Effector CD8-positive, alpha-beta T cell (primary cell): ENCODE data around the gene ZNF512.
A peak's percentile ranks its signal among the peaks of the same experiment; 100 is the strongest.
"Not testable (repeated sequence)": the region's sequence is repeated elsewhere in the genome, so short reads cannot be mapped to it uniquely, and the experiment has no call there.

Source experiments
- DNase-seq: peaks from one replicate; lab custom pipeline; 2025; lab: John Stamatoyannopoulos, UW

ZNF512 gene

GRCh38 chr2:27582129-27582694, 630 bp upstream of the ZNF512 start:
- no peak for DNase-seq

DNA sequence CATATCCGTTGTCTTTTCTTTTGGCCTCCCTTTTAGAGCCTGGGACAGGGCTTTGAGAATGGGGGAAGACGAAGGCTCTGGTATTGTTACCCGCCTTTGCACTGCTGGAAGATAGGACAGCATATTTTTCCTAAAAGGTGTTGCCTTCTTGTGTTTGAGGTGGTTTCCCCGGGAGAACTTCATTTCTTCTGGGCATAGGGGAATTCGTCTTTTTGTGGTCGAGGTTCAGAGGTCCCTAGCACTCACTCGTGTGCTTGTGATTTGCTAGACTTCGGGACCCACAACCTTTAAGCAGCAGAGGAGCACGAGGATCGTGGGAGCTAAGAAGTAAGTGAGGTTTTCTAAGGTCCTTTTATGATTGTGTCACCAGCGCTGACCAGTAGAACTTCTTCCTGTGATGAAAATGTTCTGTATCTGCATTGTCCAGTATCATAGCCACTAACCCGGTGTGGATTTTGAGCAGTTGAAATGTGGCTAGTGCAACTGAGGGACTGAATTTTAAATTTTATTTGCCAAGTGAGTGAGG, 611 bp downstream of the ZNF512 start:
- DNase-seq, result no peak

DNA sequence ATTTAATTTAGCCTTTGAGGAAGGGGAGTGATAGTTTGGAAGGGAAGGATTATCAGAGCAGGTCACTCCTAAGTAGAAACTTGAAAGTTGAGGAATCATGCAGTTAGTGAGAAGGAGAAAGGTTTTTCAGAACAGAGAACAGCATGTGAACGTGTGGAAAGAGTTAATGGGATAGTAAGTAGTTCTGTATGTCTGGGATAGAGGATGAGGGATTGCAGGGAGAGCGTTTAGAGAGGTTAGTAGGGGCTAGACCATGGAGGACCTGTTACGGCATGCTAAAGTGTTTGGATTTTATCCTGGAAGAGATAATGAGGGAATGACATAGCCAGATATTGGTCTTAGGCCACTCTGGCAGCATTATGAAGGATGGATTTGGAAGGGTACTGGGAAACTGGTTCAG, 1.8 kb downstream of the ZNF512 start:
- no peak for DNase-seq

GRCh38 chr2:27587025-27587424, 4.2 kb downstream of the ZNF512 start:
- DNase-seq, result no peak

GRCh38 chr2:27588308-27588707, 5.5 kb downstream of the ZNF512 start:
- DNase-seq, result no peak

DNA sequence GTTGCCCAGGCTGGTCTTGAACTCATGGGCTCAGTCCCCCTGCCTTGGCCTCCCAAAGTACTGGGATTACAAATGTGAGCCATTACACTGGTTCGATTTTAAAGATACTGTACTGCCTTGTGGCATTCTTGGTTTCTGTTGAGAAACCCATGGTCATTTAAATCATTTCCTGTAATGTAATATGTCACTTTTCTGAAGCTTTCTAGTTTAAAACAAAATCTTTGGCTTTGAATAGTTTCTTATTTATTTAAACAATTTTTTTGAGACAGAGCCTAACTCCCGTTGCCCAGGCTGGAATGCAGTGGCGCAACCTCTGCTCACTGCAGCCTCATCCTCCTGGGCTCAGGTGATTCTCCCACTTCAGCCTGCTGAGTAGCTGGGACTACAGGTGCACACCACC, 8.9 kb downstream of the ZNF512 start:
- no peak for DNase-seq

DNA sequence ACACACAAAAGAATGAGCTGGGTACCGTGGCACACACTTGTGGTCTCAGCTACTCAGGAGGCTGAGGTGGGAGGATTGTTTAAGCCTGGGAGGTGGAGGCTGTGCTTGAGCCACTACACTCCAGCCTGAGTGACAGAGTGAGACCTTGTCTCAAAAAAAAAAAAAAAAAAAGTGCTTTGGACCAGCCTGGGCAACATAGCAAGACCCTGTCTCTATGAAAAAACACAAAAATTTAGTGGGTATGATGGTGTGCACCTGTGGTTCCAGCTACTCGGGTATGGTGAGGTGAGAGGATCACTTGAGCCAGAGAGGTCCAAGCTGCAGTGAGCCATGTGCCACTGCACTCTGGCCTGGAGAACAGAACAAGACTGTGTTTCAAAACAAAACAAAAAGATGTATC, 10.4 kb downstream of the ZNF512 start:
- DNase-seq, result no peak

DNA sequence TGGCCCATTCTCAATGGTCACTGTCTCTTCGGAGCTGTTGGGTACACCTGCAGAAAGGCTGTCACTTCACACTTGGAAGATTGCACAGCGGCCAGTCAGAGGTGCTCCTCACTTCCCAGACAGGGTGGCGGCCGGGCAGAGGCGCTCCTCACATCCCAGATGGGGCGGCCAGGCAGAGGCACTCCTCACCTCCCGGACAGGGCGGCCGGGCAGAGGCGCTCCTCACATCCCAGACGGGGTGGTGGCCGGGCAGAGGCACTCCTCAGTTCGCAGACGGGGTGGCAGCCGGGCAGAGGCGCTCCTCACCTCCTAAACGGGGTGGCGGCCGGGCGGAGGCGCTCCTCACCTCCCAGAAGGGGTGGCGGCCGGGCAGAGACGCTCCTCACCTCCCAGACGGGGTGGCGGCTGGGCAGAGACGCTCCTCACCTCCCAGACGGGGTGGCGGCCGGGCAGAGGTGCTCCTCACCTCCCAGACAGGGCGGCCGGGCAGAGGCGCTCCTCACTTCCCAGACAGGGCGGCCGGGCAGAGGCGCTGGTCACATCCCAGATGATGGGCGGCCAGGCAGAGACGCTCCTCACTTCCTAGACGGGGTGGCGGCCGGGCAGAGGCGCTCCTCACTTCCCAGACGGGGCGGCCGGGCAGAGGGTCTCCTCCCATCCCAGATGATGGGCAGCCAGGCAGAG, 11.3 kb downstream of the ZNF512 start:
- not testable (repeated sequence) for DNase-seq

- not testable (repeated sequence) for DNase-seq
Observed at GRCh38 chr2:27595412-27595811, 12.6 kb downstream of the ZNF512 start.

DNA sequence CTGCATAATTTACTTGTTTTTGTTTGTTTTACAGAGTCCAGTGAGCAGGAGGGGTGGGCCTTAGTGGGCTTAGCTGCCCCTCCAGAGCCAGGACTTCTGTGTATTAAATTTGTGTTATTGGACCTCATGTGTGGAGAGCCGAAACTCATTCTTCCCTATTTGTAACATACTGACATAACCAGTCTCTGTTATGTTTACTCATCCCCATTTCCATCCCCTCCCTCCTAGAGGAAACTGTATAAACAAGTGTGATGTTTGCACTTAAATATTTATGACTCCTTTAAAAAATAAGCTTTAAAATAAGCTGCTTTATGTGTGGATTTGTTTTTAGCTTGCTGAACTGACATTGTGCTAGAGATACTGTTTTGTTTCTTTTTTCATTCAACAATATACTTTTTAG, 13.8 kb downstream of the ZNF512 start:
- DNase-seq, result no peak

- DNase-seq, result no peak
Observed at GRCh38 chr2:27606611-27607010, 23.8 kb downstream of the ZNF512 start.

- no peak for DNase-seq
Observed at GRCh38 chr2:27613985-27614384, 31.1 kb downstream of the ZNF512 start.

DNA sequence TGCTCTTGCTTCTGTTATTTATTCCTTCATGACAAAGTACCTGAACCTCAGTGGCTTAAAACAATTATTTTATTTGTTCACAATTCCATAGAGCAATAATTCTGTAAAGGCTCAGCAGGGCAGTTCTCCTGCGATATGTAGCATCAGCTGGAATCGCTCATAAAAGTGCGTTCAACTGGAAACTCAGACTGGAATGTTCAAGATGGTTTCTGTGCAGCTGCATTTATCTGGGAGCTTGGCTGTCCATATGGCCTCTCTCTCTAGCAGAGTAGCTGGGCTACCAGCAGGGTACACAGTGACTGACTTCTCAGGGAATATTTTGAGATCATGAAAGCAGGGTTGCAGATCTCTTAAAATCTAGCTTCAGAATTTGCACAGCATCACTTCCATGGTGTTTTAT, 32.5 kb downstream of the ZNF512 start:
- DNase-seq, result no peak

GRCh38 chr2:27621524-27621923, 38.7 kb downstream of the ZNF512 start:
- no peak for DNase-seq

- DNase-seq, result no peak
Observed at GRCh38 chr2:27622921-27623384, 40.1 kb downstream of the ZNF512 start.

DNA sequence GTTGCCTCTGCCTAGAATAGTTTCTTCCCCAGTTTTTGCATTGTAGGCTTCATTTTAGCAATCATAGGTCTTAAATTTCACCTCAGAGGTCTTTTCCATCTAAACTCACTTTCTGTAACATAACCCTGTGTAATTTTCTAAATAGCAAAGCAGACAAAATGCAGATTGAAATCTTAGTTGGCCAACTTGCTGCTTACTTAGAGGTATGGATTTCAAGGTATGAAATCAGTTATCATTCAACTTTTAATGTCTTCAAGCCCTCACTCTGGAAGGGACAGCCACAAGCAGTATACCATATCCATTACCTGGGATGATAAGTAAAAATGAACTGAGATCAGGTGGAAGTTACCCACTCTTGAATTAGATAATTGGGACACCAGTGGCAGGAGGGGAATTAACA, 42.1 kb downstream of the ZNF512 start:
- no peak for DNase-seq

DNA sequence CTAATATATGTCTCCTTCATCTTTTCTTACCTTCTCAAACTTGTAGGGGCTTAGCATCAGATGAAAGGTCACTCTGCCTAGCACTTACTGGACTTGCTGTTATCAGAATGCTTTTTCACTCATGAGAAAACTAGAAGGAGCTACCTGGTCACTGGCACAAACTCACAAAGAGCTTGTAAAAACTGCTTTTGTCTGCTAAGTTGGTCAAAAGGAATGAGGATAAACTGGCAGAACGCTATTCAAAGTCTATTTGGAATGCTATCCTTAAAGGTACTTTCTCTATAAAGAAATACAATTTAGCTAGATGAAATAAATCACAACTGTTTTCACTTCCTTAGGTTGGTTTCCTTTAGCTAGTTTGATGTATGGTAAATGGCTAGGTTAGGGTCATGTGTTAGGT, 43.5 kb downstream of the ZNF512 start:
- DNase-seq, result not testable (repeated sequence)

GRCh38 chr2:27626921-27627320, 44.1 kb downstream of the ZNF512 start:
- not testable (repeated sequence) for DNase-seq

DNA sequence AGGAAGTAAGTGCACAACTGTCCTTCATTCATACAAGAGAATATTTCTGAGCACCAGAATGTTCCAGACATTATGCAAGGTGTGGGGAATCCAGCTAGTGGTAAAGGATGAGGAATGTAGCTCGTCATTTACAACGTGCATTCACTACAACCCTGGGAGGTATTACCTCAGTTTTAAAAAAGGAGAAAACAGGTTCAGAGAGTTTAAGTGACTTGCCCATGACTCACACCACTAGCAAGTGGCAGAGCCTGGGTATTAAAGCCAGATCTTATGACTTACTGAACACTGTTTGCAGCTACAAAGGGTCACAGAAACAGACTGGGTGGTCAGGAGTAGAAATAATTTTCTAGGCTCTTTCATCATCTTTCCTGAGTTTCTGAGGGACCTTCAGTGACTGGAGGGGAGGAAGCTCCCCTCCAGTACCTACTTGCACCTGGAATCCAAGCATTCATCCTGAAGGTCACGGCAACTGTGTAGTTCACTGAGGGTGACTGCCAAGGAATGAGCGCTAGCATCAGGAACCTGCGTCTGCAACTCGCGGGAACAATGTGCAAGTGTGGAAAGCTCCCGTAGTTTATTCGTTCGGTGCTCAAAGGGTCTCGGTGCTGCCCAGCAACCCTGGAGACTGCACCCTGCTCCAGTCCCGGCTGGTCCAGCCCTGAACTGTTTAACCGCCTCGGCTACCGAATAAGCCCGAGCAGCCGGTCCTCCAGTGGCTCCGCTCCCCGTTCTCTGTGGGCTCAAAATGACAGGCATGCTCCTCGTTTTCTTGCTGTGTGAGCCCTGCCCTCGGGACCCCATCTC, 45.3 kb downstream of the ZNF512 start:
- no peak for DNase-seq

DNA sequence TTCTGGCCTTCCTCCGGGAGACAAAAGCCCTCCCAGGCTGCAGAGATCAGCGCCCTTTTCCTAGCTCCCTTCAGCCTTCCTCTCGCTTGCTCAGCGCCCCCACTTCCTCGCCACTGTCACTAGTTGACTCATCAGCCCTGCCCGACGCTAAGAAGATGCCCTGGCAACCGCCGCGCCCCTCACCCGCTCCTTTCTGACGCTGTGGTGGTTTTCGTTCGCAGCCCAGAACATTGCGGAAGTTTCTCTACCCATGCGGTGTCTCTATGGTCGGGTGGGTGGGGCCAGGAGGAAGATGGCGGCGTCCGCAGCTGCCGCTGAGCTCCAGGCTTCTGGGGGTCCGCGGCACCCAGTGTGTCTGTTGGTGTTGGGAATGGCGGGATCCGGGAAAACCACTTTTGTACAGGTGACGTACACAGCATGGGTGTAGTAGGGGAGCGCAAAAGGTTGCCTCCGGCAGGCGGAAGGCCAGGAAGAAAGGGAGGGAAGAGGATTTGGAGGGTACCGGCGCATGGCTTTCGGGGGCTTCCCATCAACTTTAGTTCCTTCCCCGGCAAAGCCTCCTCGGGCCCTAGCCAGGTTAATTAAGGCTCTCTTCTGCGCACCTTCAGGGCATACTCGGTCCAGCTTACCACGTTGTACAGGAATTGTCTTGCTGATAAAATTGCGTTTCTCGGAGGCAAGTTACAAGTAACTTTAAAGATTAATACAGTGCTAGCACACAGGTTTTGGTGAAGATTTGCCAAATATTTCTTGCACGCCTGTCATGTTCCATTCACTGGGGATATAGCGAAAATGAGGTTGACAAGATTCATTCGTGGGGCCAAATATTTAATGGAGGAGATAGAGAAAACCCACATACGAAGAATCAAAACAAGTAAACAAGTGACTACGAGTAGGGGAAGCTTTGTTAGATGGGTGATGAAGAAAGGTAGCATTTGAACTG, 46.2 kb downstream of the ZNF512 start, which contains the start of the genes CCDC121 and GPN1:
CCDC121 (minus strand) TSS at position 246 of the 943 bp plus-strand sequence. CDS start 1,213 bp downstream, outside the sequence.
GPN1 (plus strand) TSS at position 284 of the 943 bp plus-strand sequence; CDS start at position 293, 9 bp downstream.
- DNase-seq, result peak; percentile 85

DNA sequence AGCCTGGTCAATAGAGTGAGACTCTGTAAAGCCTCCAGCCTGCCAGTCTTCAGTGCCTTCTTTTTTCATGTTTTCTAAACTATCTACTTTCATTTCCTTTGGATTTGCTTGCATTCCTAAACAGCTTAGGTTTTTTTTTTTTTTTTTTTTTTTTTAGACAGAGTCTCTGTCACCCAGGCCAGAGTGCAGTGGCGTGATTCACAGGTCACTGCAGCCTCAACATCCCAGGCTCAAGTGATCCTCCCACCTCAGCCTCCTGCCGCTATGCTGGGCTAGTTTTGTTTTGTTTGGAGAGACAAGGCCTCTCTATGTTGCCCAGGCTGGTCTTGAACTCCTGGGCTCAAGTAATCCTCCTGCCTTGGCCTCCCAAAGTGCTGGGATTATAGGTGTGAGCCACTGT, 47.4 kb downstream of the ZNF512 start:
- not testable (repeated sequence) for DNase-seq
